Adipocyte (in vitro differentiated cells): Measurements from ENCODE around the gene THRSP.
"Not testable (repeated sequence)": the region's sequence is repeated elsewhere in the genome, so short reads cannot be mapped to it uniquely, and the experiment has no call there.

Experiments used
- DNase-seq: peaks from one replicate; pipeline ENCODE4 v3.0.0-alpha.2; 2015; ENCODE audit warnings: low read depth
- H3K27me3 ChIP-seq: replicated peaks from 2 replicates; pipeline ENCODE4 v1.7.0; 2013; ENCODE audit warnings: mild to moderate bottlenecking, low read length, moderate library complexity; ENCODE audit not compliant: control insufficient read depth, insufficient read depth
- H3K36me3 ChIP-seq: 2 replicates; pipeline ENCODE4 v1.7.0; 2013; ENCODE audit warnings: low read length, mild to moderate bottlenecking, moderate library complexity; ENCODE audit not compliant: control insufficient read depth, insufficient read depth, severe bottlenecking
- H3K4me1 ChIP-seq: 2 replicates; pipeline ENCODE4 v1.7.0; 2013; ENCODE audit warnings: mild to moderate bottlenecking, low read length, moderate library complexity; ENCODE audit not compliant: control insufficient read depth, insufficient read depth
- H3K4me3 ChIP-seq: 2 replicates; pipeline ENCODE4 v1.7.0; 2013; ENCODE audit warnings: mild to moderate bottlenecking, low read length, moderate library complexity
- H3K9ac ChIP-seq: 2 replicates; pipeline ENCODE4 v1.7.0; 2013; ENCODE audit warnings: mild to moderate bottlenecking, low read length, moderate library complexity
- H3K9me3 ChIP-seq: 2 replicates; pipeline ENCODE4 v1.7.0; 2013; ENCODE audit warnings: mild to moderate bottlenecking, low read length, moderate library complexity; ENCODE audit not compliant: control insufficient read depth

THRSP gene

GRCh38 chr11:78080818-78081495 is 17.3 kb downstream of the THRSP start:
- no peak for DNase-seq
- Histone ChIP-seq H3K27me3 (no peaks in the 10 kb centered on the region), H3K4me3 (peak overlapping the region; percentile 85), H3K36me3 (no peaks in the 10 kb centered on the region), H3K9ac (no peak overlapping the region), H3K9me3 (no peaks in the 10 kb centered on the region), H3K4me1 (peaks cover 33% of the 10 kb centered on the region)

- H3K9me3 ChIP-seq, result no peaks in the 10 kb centered on the region
- H3K27me3 ChIP-seq, result no peaks in the 10 kb centered on the region
- no peak overlapping the region for H3K9ac ChIP-seq
- H3K4me3 ChIP-seq, result no peak overlapping the region
- H3K36me3 ChIP-seq, result no peaks in the 10 kb centered on the region
- no peak for DNase-seq
- H3K4me1 ChIP-seq, result peaks cover 28% of the 10 kb centered on the region
These were observed 17.9 kb downstream of the THRSP start for GRCh38 chr11:78081583-78081982.

GRCh38 chr11:78082146-78082545 is 18.5 kb downstream of the THRSP start:
- no peak overlapping the region for H3K9ac ChIP-seq
- H3K27me3 ChIP-seq, result no peaks in the 10 kb centered on the region
- no peak overlapping the region for H3K4me3 ChIP-seq

GRCh38 chr11:78083021-78083420 is 19.4 kb downstream of the THRSP start:
- DNase-seq, result no peak
- Histone ChIP-seq H3K27me3 (no peaks in the 10 kb centered on the region), H3K4me3 (no peak overlapping the region), H3K36me3 (no peaks in the 10 kb centered on the region), H3K9me3 (no peaks in the 10 kb centered on the region), H3K9ac (no peak overlapping the region), H3K4me1 (peaks cover 14% of the 10 kb centered on the region)

More at GRCh38 chr11:78082146-78082545, 18.5 kb downstream of the THRSP start:
- H3K4me1 ChIP-seq, result peaks cover 23% of the 10 kb centered on the region
- no peaks in the 10 kb centered on the region for H3K9me3 ChIP-seq
- DNase-seq, result no peak
- H3K36me3 ChIP-seq, result no peaks in the 10 kb centered on the region

- H3K27me3 ChIP-seq, H3K4me1 ChIP-seq, H3K9me3 ChIP-seq, DNase-seq, H3K9ac ChIP-seq, H3K4me3 ChIP-seq, H3K36me3 ChIP-seq: not testable (repeated sequence)
These were observed 20.8 kb downstream of the THRSP start for GRCh38 chr11:78084506-78084905.

- no peak overlapping the region for H3K9ac ChIP-seq
- no peaks in the 10 kb centered on the region for H3K9me3 ChIP-seq
- no peaks in the 10 kb centered on the region for H3K4me1 ChIP-seq
- DNase-seq, result no peak
- no peaks in the 10 kb centered on the region for H3K36me3 ChIP-seq
- no peaks in the 10 kb centered on the region for H3K27me3 ChIP-seq
- no peak overlapping the region for H3K4me3 ChIP-seq
These were observed 22.3 kb downstream of the THRSP start for GRCh38 chr11:78085972-78086371.

- not testable (repeated sequence) for H3K9me3 ChIP-seq, H3K36me3 ChIP-seq, H3K4me1 ChIP-seq, H3K27me3 ChIP-seq, H3K9ac ChIP-seq, H3K4me3 ChIP-seq, DNase-seq
These were observed 22.9 kb downstream of the THRSP start for GRCh38 chr11:78086521-78087074.

GRCh38 chr11:78094250-78094649 is 30.6 kb downstream of the THRSP start:
- Histone ChIP-seq H3K27me3 (no peaks in the 10 kb centered on the region), H3K9me3 (no peaks in the 10 kb centered on the region), H3K9ac (no peak overlapping the region), H3K36me3 (peaks cover 32% of the 10 kb centered on the region), H3K4me3 (no peak overlapping the region), H3K4me1 (no peaks in the 10 kb centered on the region)
- no peak for DNase-seq

GRCh38 chr11:78097666-78098385 is 34.2 kb downstream of the THRSP start:
- Histone ChIP-seq H3K36me3 (peaks cover 50% of the 10 kb centered on the region), H3K9me3 (no peaks in the 10 kb centered on the region), H3K9ac (no peak overlapping the region), H3K4me1 (no peaks in the 10 kb centered on the region), H3K4me3 (no peak overlapping the region), H3K27me3 (no peaks in the 10 kb centered on the region)
- DNase-seq, result no peak

GRCh38 chr11:78099666-78100065 is 36.0 kb downstream of the THRSP start:
- no peak overlapping the region for H3K4me3 ChIP-seq
- no peak for DNase-seq
- H3K27me3 ChIP-seq, result no peaks in the 10 kb centered on the region
- H3K36me3 ChIP-seq, result peaks cover 60% of the 10 kb centered on the region
- no peaks in the 10 kb centered on the region for H3K4me1 ChIP-seq
- H3K9me3 ChIP-seq, result no peaks in the 10 kb centered on the region
- H3K9ac ChIP-seq, result no peak overlapping the region

- H3K36me3 ChIP-seq, result peaks cover 56% of the 10 kb centered on the region
- no peak for DNase-seq
These were observed 36.6 kb downstream of the THRSP start for GRCh38 chr11:78100261-78100660.

More at GRCh38 chr11:78100261-78100660, 36.6 kb downstream of the THRSP start:
- no peak overlapping the region for H3K9ac ChIP-seq
- no peaks in the 10 kb centered on the region for H3K27me3 ChIP-seq
- no peak overlapping the region for H3K4me3 ChIP-seq
- H3K4me1 ChIP-seq, result no peaks in the 10 kb centered on the region
- no peaks in the 10 kb centered on the region for H3K9me3 ChIP-seq
